LNCAP (cell line): Measurements from ENCODE around the gene COL4A1.
A peak's percentile ranks its signal among the peaks of the same experiment; 100 is the strongest.

Experiments used
- CTCF ChIP-seq: fragments of 450-650 bp; IDR thresholded peaks from 2 replicates; pipeline ENCODE4 v1.5.1; 2017; ENCODE audit warnings: mild to moderate bottlenecking

Gene COL4A1

GRCh38 chr13:110277357-110277975 lies 29.5 kb downstream of the COL4A1 start:
- no peak for TF ChIP-seq CTCF

- TF ChIP-seq CTCF: no peak
Observed at GRCh38 chr13:110276553-110276950, 30.4 kb downstream of the COL4A1 start.

GRCh38 chr13:110275931-110276552 lies 30.9 kb downstream of the COL4A1 start:
- TF ChIP-seq CTCF: no peak

GRCh38 chr13:110274687-110275086 lies 32.3 kb downstream of the COL4A1 start:
- 0 out of 2 replicates have a peak, but pooled peaks have one; percentile 32 for TF ChIP-seq CTCF

GRCh38 chr13:110273254-110273653 lies 33.7 kb downstream of the COL4A1 start:
- TF ChIP-seq CTCF: no peak

- no peak for TF ChIP-seq CTCF
Observed at GRCh38 chr13:110272651-110273050, 34.3 kb downstream of the COL4A1 start.

GRCh38 chr13:110272227-110272626 lies 34.7 kb downstream of the COL4A1 start:
- no peak for TF ChIP-seq CTCF
